Colonic mucosa (tissue), 2 donors: ENCODE data around the gene MARCO. TPM values are rescaled to one million over a fixed set of nuclear protein-coding genes. Genes with fewer than 3 reads are reported as not detected.

Source experiments
- total RNA-seq, 2 donors: library from RNA; stranded (reverse); fragmentation: NEBNext Ultra II Directional in 1 of 2; extraction: Animal tissue kit (Norgen Biotek cat#: 25700) in 1 of 2; gene quantifications; one replicate each; pipeline ENCODE4 v1.2.1, GENCODE V29; 2021
- donor health status: DM: no; HTN: no; CAD: no.
- donor health status: DM: no; HTN: no; CAD: no.

Gene MARCO
- total RNA-seq, 2 donors from 2014 or later = 0.77 to 3.7 TPM

Other genes starting within 250 kb of the MARCO start
- gene EN1, start 94.5 kb upstream of the MARCO start, total RNA-seq = not detected
- gene C1QL2, start 216.6 kb downstream of the MARCO start, total RNA-seq = not detected